SK-N-SH treated with all-trans-retinoic acid at 6 μM for 48 hours (cell line): ENCODE data around the gene ACO1.

Experiments
- ATAC-seq: fragments of 200-7000 bp; cut with Tn5 transposase; 3 replicates; pipeline ENCODE4 v1.9.1; 2020; ENCODE audit warnings: mild to moderate bottlenecking, moderate library complexity
- ARNTL ChIP-seq: fragments of 450-650 bp; formaldehyde crosslinking; IDR thresholded peaks from 2 replicates; pipeline ENCODE4 v1.5.0; 2020; ENCODE audit warnings: low read depth, mild to moderate bottlenecking, moderate library complexity, borderline replicate concordance
- BACH2 ChIP-seq: fragments of 250-450 bp; sonication (Bioruptor Pico); IDR thresholded peaks from 2 replicates; pipeline ENCODE4 v1.9.0; 2021; ENCODE audit warnings: mild to moderate bottlenecking, borderline replicate concordance
- CREB5 ChIP-seq: fragments of 250-450 bp; sonication (Bioruptor Pico); IDR thresholded peaks from 2 replicates; pipeline ENCODE4 v1.5.1; 2020; ENCODE audit warnings: low read depth, mild to moderate bottlenecking, moderate library complexity
- CSRNP3 ChIP-seq: fragments of 250-450 bp; sonication (Bioruptor Pico); IDR thresholded peaks from 2 replicates; pipeline ENCODE4 v1.5.1; 2021; ENCODE audit warnings: mild to moderate bottlenecking, moderate library complexity
- ESRRG ChIP-seq: fragments of 250-450 bp; sonication (Bioruptor Pico); IDR thresholded peaks from 2 replicates; pipeline ENCODE4 v1.6.1; 2021; ENCODE audit warnings: mild to moderate bottlenecking
- GLIS3 ChIP-seq: fragments of 250-450 bp; sonication (Bioruptor Pico); IDR thresholded peaks from 2 replicates; pipeline ENCODE4 v1.5.0; 2020; ENCODE audit warnings: mild to moderate bottlenecking, moderate library complexity
- ISL1 ChIP-seq: fragments of 250-450 bp; sonication (Bioruptor Pico); IDR thresholded peaks from 2 replicates; pipeline ENCODE4 v2.1.2; 2022; ENCODE audit warnings: mild to moderate bottlenecking, moderate library complexity
- OSR1 ChIP-seq: fragments of 250-450 bp; sonication (Bioruptor Pico); IDR thresholded peaks from 2 replicates; pipeline ENCODE4 v1.8.0; 2022; ENCODE audit warnings: moderate library complexity, mild to moderate bottlenecking, inconsistent platforms
- PATZ1 ChIP-seq: fragments of 250-450 bp; sonication (Bioruptor Pico); IDR thresholded peaks from 2 replicates; pipeline ENCODE4 v1.8.0; 2020; ENCODE audit warnings: mild to moderate bottlenecking, moderate library complexity, borderline replicate concordance
- POU6F1 ChIP-seq: fragments of 250-450 bp; sonication (Bioruptor Pico); IDR thresholded peaks from 2 replicates; pipeline ENCODE4 v1.8.0; 2021; ENCODE audit warnings: low read depth, mild to moderate bottlenecking, moderate library complexity, borderline replicate concordance
- PPARA ChIP-seq: fragments of 250-450 bp; sonication (Bioruptor Pico); IDR thresholded peaks from 2 replicates; pipeline ENCODE4 v1.5.0; 2020; ENCODE audit warnings: mild to moderate bottlenecking, borderline replicate concordance
- RARB ChIP-seq: fragments of 250-450 bp; sonication (Bioruptor Pico); IDR thresholded peaks from 2 replicates; pipeline ENCODE4 v1.8.0; 2021; ENCODE audit warnings: mild to moderate bottlenecking, moderate library complexity
- SNAI2 ChIP-seq: fragments of 250-450 bp; sonication (Bioruptor Pico); IDR thresholded peaks from 2 replicates; pipeline ENCODE4 v1.5.0; 2020; ENCODE audit warnings: mild to moderate bottlenecking, moderate library complexity
- TCF4 ChIP-seq: fragments of 250-450 bp; sonication (Bioruptor Pico); IDR thresholded peaks from 2 replicates; pipeline ENCODE4 v1.8.0; 2021; ENCODE audit warnings: mild to moderate bottlenecking, moderate library complexity, borderline replicate concordance
- TOX ChIP-seq: fragments of 250-450 bp; sonication (Bioruptor Pico); IDR thresholded peaks from 2 replicates; pipeline ENCODE4 v1.8.0; 2021; ENCODE audit warnings: mild to moderate bottlenecking, moderate library complexity, borderline replicate concordance
- ZC3H10 ChIP-seq: fragments of 250-450 bp; sonication (Bioruptor Pico); IDR thresholded peaks from 2 replicates; pipeline ENCODE4 v1.5.1; 2021; ENCODE audit warnings: mild to moderate bottlenecking, moderate library complexity
- ZFP3 ChIP-seq: fragments of 250-450 bp; sonication (Bioruptor Pico); IDR thresholded peaks from 2 replicates; pipeline ENCODE4 v1.5.0; 2020; ENCODE audit warnings: mild to moderate bottlenecking, moderate library complexity
- ZFP30 ChIP-seq: fragments of 450-650 bp; formaldehyde crosslinking; IDR thresholded peaks from 2 replicates; pipeline ENCODE4 v1.5.0; 2022; ENCODE audit warnings: mild to moderate bottlenecking, moderate library complexity
- ZNF565 ChIP-seq: fragments of 450-650 bp; formaldehyde crosslinking; conservative IDR thresholded peaks from 2 replicates; pipeline ENCODE4 v1.5.0; 2020; ENCODE audit warnings: low read depth, mild to moderate bottlenecking, moderate library complexity
- ZNF70 ChIP-seq: fragments of 450-650 bp; formaldehyde crosslinking; IDR thresholded peaks from 2 replicates; pipeline ENCODE4 v1.5.0; 2020; ENCODE audit warnings: mild to moderate bottlenecking, moderate library complexity
- ZNF8 ChIP-seq: fragments of 450-650 bp; formaldehyde crosslinking; IDR thresholded peaks from 2 replicates; pipeline ENCODE4 v1.5.0; 2020; ENCODE audit warnings: mild to moderate bottlenecking, moderate library complexity

Gene ACO1

DNA sequence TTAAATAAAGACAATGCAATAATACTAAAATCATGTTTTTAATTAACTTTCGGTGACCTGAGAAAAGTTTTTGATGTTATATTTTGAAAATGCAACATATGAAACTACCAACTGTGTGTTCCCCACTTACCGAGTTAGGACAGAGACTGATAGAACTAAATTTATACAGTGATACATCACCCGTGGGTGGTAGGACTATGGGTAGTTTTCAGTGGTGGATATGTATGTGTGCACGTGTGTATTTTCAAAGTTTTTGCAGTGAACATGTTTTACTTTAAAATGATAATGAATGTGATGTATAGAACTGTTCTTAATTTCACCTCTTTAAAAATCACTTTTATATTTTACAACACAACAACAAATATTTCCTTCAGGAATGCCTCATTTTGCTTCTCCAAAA lies 25.0 kb upstream of the ACO1 start:
- no peak for ATAC-seq
- TF ChIP-seq ZFP3 (CRISPR knock-in tag) (no peak), TOX (CRISPR knock-in tag) (no peak), OSR1 (CRISPR knock-in tag) (no peak), ARNTL (CRISPR knock-in tag) (no peak), POU6F1 (no peak), ZC3H10 (CRISPR knock-in tag) (no peak), BACH2 (CRISPR knock-in tag) (no peak), PATZ1 (CRISPR knock-in tag) (no peak), TCF4 (CRISPR knock-in tag) (no peak)

- TF ChIP-seq ESRRG (CRISPR knock-in tag) = no peak
- TF ChIP-seq GLIS3 (CRISPR knock-in tag) = no peak
- TF ChIP-seq ISL1 (CRISPR knock-in tag) = no peak
- no peak for TF ChIP-seq RARB (CRISPR knock-in tag)
- TF ChIP-seq ZNF565 (CRISPR knock-in tag) = no peak
- TF ChIP-seq ZNF70 (CRISPR knock-in tag) = no peak
- TF ChIP-seq ZNF8 (CRISPR knock-in tag) = no peak
- no peak for TF ChIP-seq PPARA (CRISPR knock-in tag)
- ATAC-seq = no peak
Measured at GRCh38 chr9:32360983-32361673, 23.3 kb upstream of the ACO1 start.

- no peak for TF ChIP-seq SNAI2 (CRISPR knock-in tag)
- no peak for TF ChIP-seq ZC3H10 (CRISPR knock-in tag)
- no peak for TF ChIP-seq OSR1 (CRISPR knock-in tag)
- TF ChIP-seq ARNTL (CRISPR knock-in tag) = no peak
- no peak for TF ChIP-seq GLIS3 (CRISPR knock-in tag)
- TF ChIP-seq TOX (CRISPR knock-in tag) = no peak
- TF ChIP-seq ZFP30 (CRISPR knock-in tag) = no peak
- no peak for TF ChIP-seq RARB (CRISPR knock-in tag)
- no peak for TF ChIP-seq PATZ1 (CRISPR knock-in tag)
- TF ChIP-seq CSRNP3 (CRISPR knock-in tag) = no peak
- TF ChIP-seq, all 23 proteins: peak for 0
- no peak for ATAC-seq
Measured at GRCh38 chr9:32371279-32371678, 13.2 kb upstream of the ACO1 start.

DNA sequence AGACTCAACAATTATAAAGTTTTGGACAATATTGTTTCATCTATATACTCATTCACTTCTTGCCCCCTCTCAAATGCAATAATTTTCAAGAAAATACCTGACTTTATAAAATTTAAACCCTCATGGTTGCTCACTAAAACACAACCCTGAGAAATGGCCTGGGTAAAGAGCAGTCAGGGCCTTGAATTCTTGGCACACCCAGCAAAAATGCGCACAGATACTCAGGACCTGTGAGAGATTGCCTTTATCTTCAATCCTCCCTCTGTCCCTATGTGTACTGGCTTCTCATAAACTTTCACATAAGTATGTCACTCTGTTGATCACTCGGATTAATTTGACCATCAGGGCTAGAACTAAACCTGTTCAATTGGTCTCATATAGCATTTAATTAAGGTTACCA lies 12.8 kb upstream of the ACO1 start:
- no peak for ATAC-seq
- TF ChIP-seq ZFP3 (CRISPR knock-in tag) (no peak), TCF4 (CRISPR knock-in tag) (no peak), ZFP30 (CRISPR knock-in tag) (no peak), ARNTL (CRISPR knock-in tag) (no peak), PPARA (CRISPR knock-in tag) (no peak), ESRRG (CRISPR knock-in tag) (no peak), PATZ1 (CRISPR knock-in tag) (no peak), CREB5 (CRISPR knock-in tag) (no peak), ZNF70 (CRISPR knock-in tag) (no peak), ZNF8 (CRISPR knock-in tag) (no peak), OSR1 (CRISPR knock-in tag) (no peak), SNAI2 (CRISPR knock-in tag) (no peak), BACH2 (CRISPR knock-in tag) (no peak), RARB (CRISPR knock-in tag) (no peak), TOX (CRISPR knock-in tag) (no peak), POU6F1 (no peak)
